ENCODE data around the gene CNPY3. TPM values are rescaled to one million over a fixed set of nuclear protein-coding genes. Genes with fewer than 3 reads are reported as not detected.

Gene CNPY3
- total RNA-seq, 1 experiment from 2014 or later: 56.1 TPM

DNA sequence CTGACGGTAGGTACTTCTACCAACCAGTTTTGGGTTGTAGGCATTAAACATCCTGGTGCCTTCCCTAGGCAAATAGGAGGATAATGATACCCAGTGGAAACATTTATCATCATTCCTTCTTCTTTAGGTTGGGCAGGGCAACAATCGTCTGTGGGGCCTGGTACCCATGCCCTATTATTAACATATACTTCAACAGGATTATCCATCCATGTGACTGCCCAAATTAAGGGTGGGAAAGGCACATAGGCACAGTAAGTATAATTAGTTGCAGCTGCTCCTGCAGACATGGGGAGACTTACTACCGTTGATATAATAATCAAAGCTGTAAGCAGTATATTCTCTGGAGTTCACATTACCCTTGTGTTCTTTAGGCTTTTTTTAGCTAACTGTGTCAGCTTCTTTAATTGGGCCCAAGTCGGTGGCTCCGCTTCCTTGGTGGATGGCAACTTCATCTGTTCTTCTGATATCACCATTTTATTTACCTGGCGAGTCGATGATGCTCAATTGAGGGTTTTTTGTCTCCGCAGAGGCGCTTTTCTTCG lies 33.0 kb upstream of the CNPY3 start:
- no peak overlapping the region for H3K4me3 ChIP-seq (ENCODE audit: low read depth, low read length)
- no peaks in the 10 kb centered on the region for H3K9me3 ChIP-seq
- 0 out of 2 replicates have a peak, but pooled peaks cover 5% of the 10 kb centered on the region for H3K4me1 ChIP-seq
- Mint-ChIP-seq H3K36me3 (ENCODE audit: insufficient read depth, unreplicated experiment) (peaks cover under 1% of the 10 kb centered on the region), H3K4me3 (ENCODE audit: unreplicated experiment) (no peak overlapping the region), H3K9me3 (ENCODE audit: unreplicated experiment) (no peaks in the 10 kb centered on the region), H3K4me1 (ENCODE audit: low read depth, unreplicated experiment) (peaks cover 17% of the 10 kb centered on the region), H3K27me3 (ENCODE audit: insufficient read depth, unreplicated experiment) (no peaks in the 10 kb centered on the region), H3K27ac (ENCODE audit: unreplicated experiment) (no peak overlapping the region)
- intact Hi-C loops (cut with micrococcal nuclease; ENCODE audit: unreplicated experiment): no loop called here
- ChIA-PET CTCF (interaction anchor here (0.7 to 0.8 kb wide), 2 partner anchors 163 to 460 kb away, joined by 4 to 8 read pairs; partner anchors contain the start of gene MRPL2), POLR2A (interaction anchor here (0.7 kb wide), 1 partner anchor 138 kb away, joined by 3 read pairs; no protein-coding TSS in a partner anchor)
- DNase-seq: no peak
- no TSS peak for BruUV-seq (replicated peaks)
- TF ChIP-seq, protein P1, sequence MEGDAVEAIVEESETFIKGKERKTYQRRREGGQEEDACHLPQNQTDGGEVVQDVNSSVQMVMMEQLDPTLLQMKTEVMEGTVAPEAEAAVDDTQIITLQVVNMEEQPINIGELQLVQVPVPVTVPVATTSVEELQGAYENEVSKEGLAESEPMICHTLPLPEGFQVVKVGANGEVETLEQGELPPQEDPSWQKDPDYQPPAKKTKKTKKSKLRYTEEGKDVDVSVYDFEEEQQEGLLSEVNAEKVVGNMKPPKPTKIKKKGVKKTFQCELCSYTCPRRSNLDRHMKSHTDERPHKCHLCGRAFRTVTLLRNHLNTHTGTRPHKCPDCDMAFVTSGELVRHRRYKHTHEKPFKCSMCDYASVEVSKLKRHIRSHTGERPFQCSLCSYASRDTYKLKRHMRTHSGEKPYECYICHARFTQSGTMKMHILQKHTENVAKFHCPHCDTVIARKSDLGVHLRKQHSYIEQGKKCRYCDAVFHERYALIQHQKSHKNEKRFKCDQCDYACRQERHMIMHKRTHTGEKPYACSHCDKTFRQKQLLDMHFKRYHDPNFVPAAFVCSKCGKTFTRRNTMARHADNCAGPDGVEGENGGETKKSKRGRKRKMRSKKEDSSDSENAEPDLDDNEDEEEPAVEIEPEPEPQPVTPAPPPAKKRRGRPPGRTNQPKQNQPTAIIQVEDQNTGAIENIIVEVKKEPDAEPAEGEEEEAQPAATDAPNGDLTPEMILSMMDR (IDR thresholded peaks at IDR 0.05; ENCODE audit: insufficient read depth in 1 of 2, low read depth in 1 of 2, low read length in 1 of 2, severe bottlenecking in 1 of 2, unreplicated experiment in 1 of 2): no peak
- H3K36me3 ChIP-seq (ENCODE audit: control insufficient read depth, insufficient read depth, low read length): no peaks in the 10 kb centered on the region
- no peaks in the 10 kb centered on the region for H3K27me3 ChIP-seq (replicated peaks; ENCODE audit: control insufficient read depth, insufficient read depth, low read length)

DNA sequence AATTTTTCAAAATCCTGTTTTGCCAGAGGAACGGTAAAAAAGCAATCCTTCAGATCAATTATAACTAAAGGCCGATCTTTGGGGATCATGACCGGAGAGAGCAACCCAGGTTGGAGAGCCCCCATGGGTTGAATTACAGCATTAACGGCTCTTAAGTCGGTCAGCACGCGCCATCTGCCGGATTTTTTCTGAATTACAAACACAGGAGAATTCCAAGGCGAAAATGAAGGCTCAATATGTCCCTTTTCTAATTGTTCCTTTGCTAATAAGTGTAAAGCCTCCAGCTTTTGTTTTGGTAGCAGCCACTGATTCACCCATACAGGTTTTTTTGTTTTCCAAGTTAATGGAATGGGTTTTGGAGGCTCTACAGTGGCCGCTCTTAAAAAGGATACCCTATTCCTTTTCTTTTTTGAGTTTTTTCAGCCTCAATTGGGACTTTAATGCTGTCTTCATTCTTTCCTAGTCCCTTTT lies 30.4 kb upstream of the CNPY3 start:
- H3K9me3 Mint-ChIP-seq (ENCODE audit: unreplicated experiment): no peaks in the 10 kb centered on the region
- intact Hi-C loops (cut with micrococcal nuclease; ENCODE audit: unreplicated experiment): loop anchor here (1.0 kb wide), 2 partner anchors 173 to 238 kb away; no protein-coding TSS in a partner anchor
- DNase-seq: peak; percentile 62 to 77
- Histone ChIP-seq H3K36me3 (ENCODE audit: control insufficient read depth, insufficient read depth, low read length) (no peaks in the 10 kb centered on the region), H3K27me3 (replicated peaks; ENCODE audit: control insufficient read depth, insufficient read depth, low read length) (no peaks in the 10 kb centered on the region), H3K4me1 (peaks cover 26% of the 10 kb centered on the region), H3K9me3 (no peaks in the 10 kb centered on the region), H3K4me3 (ENCODE audit: low read depth, low read length) (no peak overlapping the region)
- TF ChIP-seq, protein P1 (IDR thresholded peaks at IDR 0.05; ENCODE audit: insufficient read depth in 1 of 2, low read depth in 1 of 2, low read length in 1 of 2, severe bottlenecking in 1 of 2, unreplicated experiment in 1 of 2): peak; percentile 59 to 80
- no peak overlapping the region for H3K27ac Mint-ChIP-seq (ENCODE audit: unreplicated experiment)
- H3K27me3 Mint-ChIP-seq (ENCODE audit: insufficient read depth, unreplicated experiment): no peaks in the 10 kb centered on the region
- CTCF ChIA-PET: no interaction called here
- BruUV-seq (replicated peaks): no TSS peak
- H3K4me3 Mint-ChIP-seq (ENCODE audit: unreplicated experiment): no peak overlapping the region
- POLR2A ChIA-PET: no interaction called here
- H3K36me3 Mint-ChIP-seq (ENCODE audit: insufficient read depth, unreplicated experiment): no peaks in the 10 kb centered on the region
- H3K4me1 Mint-ChIP-seq (ENCODE audit: low read depth, unreplicated experiment): peaks cover 23% of the 10 kb centered on the region

DNA sequence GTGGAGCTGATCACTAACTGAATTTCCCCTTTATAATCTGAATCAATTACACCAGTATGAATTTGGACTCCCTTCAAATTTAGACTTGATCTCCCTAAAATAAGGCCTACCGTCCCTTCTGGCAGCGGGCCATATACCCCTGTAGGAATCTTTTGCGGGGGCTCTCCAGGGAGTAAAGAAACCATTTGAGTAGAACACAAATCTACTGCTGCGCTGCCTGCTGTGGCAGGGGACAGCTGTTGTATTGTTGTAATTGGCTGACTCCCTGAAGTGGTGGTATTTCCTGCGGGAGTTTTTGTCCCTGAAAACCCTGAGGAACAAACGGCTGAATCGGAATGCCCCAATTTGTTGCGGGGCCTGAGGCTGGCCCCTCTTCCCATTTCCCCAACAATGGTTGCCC lies 29.4 kb upstream of the CNPY3 start:
- no peaks in the 10 kb centered on the region for H3K27me3 ChIP-seq (replicated peaks; ENCODE audit: control insufficient read depth, insufficient read depth, low read length)
- Mint-ChIP-seq H3K36me3 (ENCODE audit: insufficient read depth, unreplicated experiment) (no peaks in the 10 kb centered on the region), H3K27ac (ENCODE audit: unreplicated experiment) (no peak overlapping the region), H3K9me3 (ENCODE audit: unreplicated experiment) (no peaks in the 10 kb centered on the region), H3K27me3 (ENCODE audit: insufficient read depth, unreplicated experiment) (no peaks in the 10 kb centered on the region), H3K4me3 (ENCODE audit: unreplicated experiment) (no peak overlapping the region), H3K4me1 (ENCODE audit: low read depth, unreplicated experiment) (peaks cover 19% of the 10 kb centered on the region)
- no peak overlapping the region for H3K4me3 ChIP-seq (ENCODE audit: low read depth, low read length)
- CTCF ChIA-PET: interaction anchor here (1.8 kb wide), 1 partner anchor 30 kb away, joined by 4 read pairs; the partner anchor contains the start of gene CNPY3
- no peaks in the 10 kb centered on the region for H3K9me3 ChIP-seq
- no peaks in the 10 kb centered on the region for H3K36me3 ChIP-seq (ENCODE audit: control insufficient read depth, insufficient read depth, low read length)
- TF ChIP-seq, protein P1 (IDR thresholded peaks at IDR 0.05; ENCODE audit: insufficient read depth in 1 of 2, low read depth in 1 of 2, low read length in 1 of 2, severe bottlenecking in 1 of 2, unreplicated experiment in 1 of 2): no peak
- POLR2A ChIA-PET: interaction anchor here (0.8 kb wide), 1 partner anchor 84 kb away, joined by 3 read pairs; the partner anchor contains the start of gene PPP2R5D
- no peak for DNase-seq
- intact Hi-C loops (cut with micrococcal nuclease; ENCODE audit: unreplicated experiment): loop anchor here (1.0 to 10.0 kb wide), 7 partner anchors 85 to 605 kb away; partner anchors contain the start of genes CUL7 and PPP2R5D
- no TSS peak for BruUV-seq (replicated peaks)
- peaks cover 21% of the 10 kb centered on the region for H3K4me1 ChIP-seq

All from Caco-2 (cell line).